ENCODE data around the gene AP2A2. TPM values are rescaled to one million over a fixed set of nuclear protein-coding genes. Genes with fewer than 3 reads are reported as not detected.
A peak's percentile ranks its signal among the peaks of the same experiment; 100 is the strongest.

The AP2A2 gene
- total and polyA plus RNA-seq, 2 of the 4 experiments (the other 2 are of a cell fraction) = 19.9 to 49.0 TPM

GRCh38 chr11:894575-895201 is 31.0 kb upstream of the AP2A2 start:
- Histone ChIP-seq H3K79me1 (ENCODE audit: low read depth in 1 of 2, low read length in 2 of 2) (no peaks in the 10 kb centered on the region), H2BK5ac (ENCODE audit: low read depth, low read length, poor library complexity, severe bottlenecking) (no peak overlapping the region), H3K14ac (replicated peaks; ENCODE audit: low read depth, low read length) (no peak overlapping the region), H2BK15ac (ENCODE audit: low read depth, low read length) (no peak overlapping the region), H3K4me3 (ENCODE audit: insufficient read depth, low read depth, low read length) (no peak overlapping the region), H4K20me1 (ENCODE audit: insufficient read depth, low read length) (peaks cover 9% of the 10 kb centered on the region; the same call in 1 of the 2 replicates), H3K9ac (ENCODE audit: low read depth, low read length) (no peak overlapping the region), H3K4me2 (ENCODE audit: low read depth, low read length) (no peak overlapping the region), H4K91ac (ENCODE audit: insufficient read depth, low read depth, low read length) (no peak overlapping the region), H3K4ac (ENCODE audit: low read depth, low read length) (no peak overlapping the region), H4K5ac (ENCODE audit: low read depth, low read length) (no peak overlapping the region), H4K8ac (ENCODE audit: low read depth in 2 of 2, low read length in 2 of 2) (no peak overlapping the region), H3K4me1 (ENCODE audit: control insufficient read depth, insufficient read depth, low read length) (peaks cover 2% of the 10 kb centered on the region; the same call in 1 of the 2 replicates), H2AK9ac (replicated peaks; ENCODE audit: low read depth, low read length, poor library complexity) (no peak overlapping the region), H3K27ac (ENCODE audit: insufficient read depth, low read length) (no peak overlapping the region), H3K27me3 (ENCODE audit: control insufficient read depth, insufficient read depth, low read length) (no peaks in the 10 kb centered on the region), H3K56ac (ENCODE audit: extremely low read depth, insufficient read depth, low read length) (no peak overlapping the region), H2BK120ac (ENCODE audit: low read depth, low read length) (no peak overlapping the region), H2AK5ac (ENCODE audit: low read depth, low read length) (no peak overlapping the region), H3K23ac (ENCODE audit: low read depth, low read length) (no peak overlapping the region), H3K9me1 (ENCODE audit: insufficient read depth, low read length) (no peaks in the 10 kb centered on the region), H2BK20ac (ENCODE audit: low read depth, low read length) (no peak overlapping the region), H3K36me3 (ENCODE audit: control insufficient read depth, insufficient read depth, low read length) (peaks cover 11% of the 10 kb centered on the region; the same call in 1 of the 2 replicates), H3K9me3 (ENCODE audit: control insufficient read depth, insufficient read depth, low read length) (no peaks in the 10 kb centered on the region), H2AFZ (replicated peaks; ENCODE audit: low read length, poor library complexity) (no peak overlapping the region), H3K18ac (ENCODE audit: low read depth, low read length) (no peak overlapping the region)
- BruUV-seq (replicated peaks) = no TSS peak
- DNase-seq (no peak), ATAC-seq (ENCODE audit: low read depth) (no peak)
- WGBS, 2 experiments (ENCODE audit: extremely low coverage in 2 of 2, insufficient read length in 1 of 2) = 83% methylated on average over 1 of the region's 12 CpGs; no CpG with 5 or more reads in 1 of the 2 experiments
- POLR2A ChIA-PET (ENCODE audit: unreplicated experiment) = no interaction called here
- intact Hi-C loops (cut with micrococcal nuclease) = no loop called here
- TF ChIP-seq MAZ (IDR thresholded peaks at IDR 0.05; ENCODE audit: borderline replicate concordance, low read depth, low read length) = no peak
- TF ChIP-seq CHD1 (IDR thresholded peaks at IDR 0.05; ENCODE audit: low read depth, low read length) = no peak
- no peak for TF ChIP-seq POLR2A (IDR thresholded peaks at IDR 0.05; ENCODE audit: low read depth, low read length)
- TF ChIP-seq CTCF (conservative IDR thresholded peaks at IDR 0.05; ENCODE audit: low read depth, low read length) = 0 out of 2 replicates have a peak, but pooled peaks have one; percentile 4
- CTCF ChIA-PET = no interaction called here
- in situ Hi-C loops (cut with MboI; ENCODE audit: low sequenced_read_pairs) = no loop called here
- dilution Hi-C loops (cut with HindIII; ENCODE audit: low sequenced_read_pairs, unreplicated experiment) = no loop called here

Data from IMR-90 (cell line).